Ishikawa (cell line): Measurements from ENCODE around the gene EIF5AL1.
"Not testable (repeated sequence)": the region's sequence is repeated elsewhere in the genome, so short reads cannot be mapped to it uniquely, and the experiment has no call there.

Source experiments
- CEBPB ChIP-seq: IDR thresholded peaks from 2 replicates; pipeline ENCODE4 v1.6.1; 2012
- CREB1 ChIP-seq: IDR thresholded peaks from 2 replicates; pipeline ENCODE4 v1.6.1; 2012; ENCODE audit warnings: low read depth
- EGR1 ChIP-seq: IDR thresholded peaks from 2 replicates; pipeline ENCODE4 v1.6.1; 2012
- EP300 ChIP-seq: IDR thresholded peaks from 2 replicates; pipeline ENCODE4 v1.6.1; 2012; ENCODE audit warnings: borderline replicate concordance
- FOXM1 ChIP-seq: IDR thresholded peaks from 2 replicates; pipeline ENCODE4 v1.6.1; 2012; ENCODE audit warnings: low read depth, borderline replicate concordance
- MAX ChIP-seq: IDR thresholded peaks from 2 replicates; pipeline ENCODE4 v1.6.1; 2012
- NFIC ChIP-seq: IDR thresholded peaks from 2 replicates; pipeline ENCODE4 v1.6.1; 2012
- RAD21 ChIP-seq: IDR thresholded peaks from 2 replicates; pipeline ENCODE4 v1.6.1; 2012; ENCODE audit warnings: low read depth
- TAF1 ChIP-seq: IDR thresholded peaks from 2 replicates; pipeline ENCODE4 v1.6.1; 2012; ENCODE audit warnings: low read depth, mild to moderate bottlenecking
- TCF12 ChIP-seq: IDR thresholded peaks from 2 replicates; pipeline ENCODE4 v1.6.1; 2012; ENCODE audit warnings: low read depth
- TEAD4 ChIP-seq: IDR thresholded peaks from 2 replicates; pipeline ENCODE4 v1.6.1; 2012
- YY1 ChIP-seq: IDR thresholded peaks from 2 replicates; pipeline ENCODE4 v1.6.1; 2012; ENCODE audit warnings: low read depth
- ZBTB7A ChIP-seq: IDR thresholded peaks from 2 replicates; pipeline ENCODE4 v1.6.1; 2012; ENCODE audit warnings: low read depth
- TF ChIP-seq, protein P1 (sequence below): IDR thresholded peaks from 2 replicates; pipeline ENCODE4 v1.6.1; 2012
- TF ChIP-seq, protein P2 (sequence below): IDR thresholded peaks from 2 replicates; pipeline ENCODE4 v1.6.1; 2012; ENCODE audit warnings: low read depth, mild to moderate bottlenecking

The EIF5AL1 gene

GRCh38 chr10:79511891-79512583 lies at the start of gene EIF5AL1:
EIF5AL1 (plus strand) TSS chr10:79512533; CDS start chr10:79512650, 117 bp downstream.
- TF ChIP-seq CEBPB, TAF1, TEAD4: not testable (repeated sequence)

- TF ChIP-seq TAF1 = no peak
- no peak for TF ChIP-seq RAD21
- TF ChIP-seq CEBPB = no peak
- no peak for TF ChIP-seq CREB1
- TF ChIP-seq NFIC = no peak
- TF ChIP-seq MAX = no peak
- TF ChIP-seq, protein P1, sequence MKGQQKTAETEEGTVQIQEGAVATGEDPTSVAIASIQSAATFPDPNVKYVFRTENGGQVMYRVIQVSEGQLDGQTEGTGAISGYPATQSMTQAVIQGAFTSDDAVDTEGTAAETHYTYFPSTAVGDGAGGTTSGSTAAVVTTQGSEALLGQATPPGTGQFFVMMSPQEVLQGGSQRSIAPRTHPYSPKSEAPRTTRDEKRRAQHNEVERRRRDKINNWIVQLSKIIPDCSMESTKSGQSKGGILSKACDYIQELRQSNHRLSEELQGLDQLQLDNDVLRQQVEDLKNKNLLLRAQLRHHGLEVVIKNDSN = no peak
- no peak for TF ChIP-seq YY1
- no peak for TF ChIP-seq EP300
- TF ChIP-seq, protein P2, sequence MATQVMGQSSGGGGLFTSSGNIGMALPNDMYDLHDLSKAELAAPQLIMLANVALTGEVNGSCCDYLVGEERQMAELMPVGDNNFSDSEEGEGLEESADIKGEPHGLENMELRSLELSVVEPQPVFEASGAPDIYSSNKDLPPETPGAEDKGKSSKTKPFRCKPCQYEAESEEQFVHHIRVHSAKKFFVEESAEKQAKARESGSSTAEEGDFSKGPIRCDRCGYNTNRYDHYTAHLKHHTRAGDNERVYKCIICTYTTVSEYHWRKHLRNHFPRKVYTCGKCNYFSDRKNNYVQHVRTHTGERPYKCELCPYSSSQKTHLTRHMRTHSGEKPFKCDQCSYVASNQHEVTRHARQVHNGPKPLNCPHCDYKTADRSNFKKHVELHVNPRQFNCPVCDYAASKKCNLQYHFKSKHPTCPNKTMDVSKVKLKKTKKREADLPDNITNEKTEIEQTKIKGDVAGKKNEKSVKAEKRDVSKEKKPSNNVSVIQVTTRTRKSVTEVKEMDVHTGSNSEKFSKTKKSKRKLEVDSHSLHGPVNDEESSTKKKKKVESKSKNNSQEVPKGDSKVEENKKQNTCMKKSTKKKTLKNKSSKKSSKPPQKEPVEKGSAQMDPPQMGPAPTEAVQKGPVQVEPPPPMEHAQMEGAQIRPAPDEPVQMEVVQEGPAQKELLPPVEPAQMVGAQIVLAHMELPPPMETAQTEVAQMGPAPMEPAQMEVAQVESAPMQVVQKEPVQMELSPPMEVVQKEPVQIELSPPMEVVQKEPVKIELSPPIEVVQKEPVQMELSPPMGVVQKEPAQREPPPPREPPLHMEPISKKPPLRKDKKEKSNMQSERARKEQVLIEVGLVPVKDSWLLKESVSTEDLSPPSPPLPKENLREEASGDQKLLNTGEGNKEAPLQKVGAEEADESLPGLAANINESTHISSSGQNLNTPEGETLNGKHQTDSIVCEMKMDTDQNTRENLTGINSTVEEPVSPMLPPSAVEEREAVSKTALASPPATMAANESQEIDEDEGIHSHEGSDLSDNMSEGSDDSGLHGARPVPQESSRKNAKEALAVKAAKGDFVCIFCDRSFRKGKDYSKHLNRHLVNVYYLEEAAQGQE = no peak
Measured at GRCh38 chr10:79463578-79464496, 48.5 kb upstream of the EIF5AL1 start.

DNA sequence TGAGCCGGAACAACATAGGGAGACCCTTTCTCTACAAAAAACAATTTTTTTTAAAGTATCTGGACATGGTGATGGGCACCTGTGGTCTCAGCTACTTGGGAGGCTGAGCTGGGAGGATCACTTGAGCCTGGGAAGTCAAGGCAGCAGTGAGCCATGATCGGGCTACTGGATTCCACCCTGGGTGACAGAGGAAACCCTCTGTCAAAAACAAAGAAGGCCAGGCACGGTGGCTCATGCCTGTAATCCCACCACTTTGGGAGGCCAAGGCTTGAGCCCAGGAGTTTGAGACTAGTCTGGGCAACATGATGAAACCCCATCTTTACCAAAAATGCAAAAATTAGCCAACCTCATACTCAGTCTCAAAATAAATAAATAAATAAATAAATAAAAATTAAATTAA lies 47.0 kb upstream of the EIF5AL1 start:
- TF ChIP-seq, protein P2 = no peak
- TF ChIP-seq CEBPB (no peak), ZBTB7A (no peak), EP300 (no peak), YY1 (no peak), CREB1 (no peak), TCF12 (no peak), EGR1 (no peak), FOXM1 (no peak)
- TF ChIP-seq, protein P1 = no peak

DNA sequence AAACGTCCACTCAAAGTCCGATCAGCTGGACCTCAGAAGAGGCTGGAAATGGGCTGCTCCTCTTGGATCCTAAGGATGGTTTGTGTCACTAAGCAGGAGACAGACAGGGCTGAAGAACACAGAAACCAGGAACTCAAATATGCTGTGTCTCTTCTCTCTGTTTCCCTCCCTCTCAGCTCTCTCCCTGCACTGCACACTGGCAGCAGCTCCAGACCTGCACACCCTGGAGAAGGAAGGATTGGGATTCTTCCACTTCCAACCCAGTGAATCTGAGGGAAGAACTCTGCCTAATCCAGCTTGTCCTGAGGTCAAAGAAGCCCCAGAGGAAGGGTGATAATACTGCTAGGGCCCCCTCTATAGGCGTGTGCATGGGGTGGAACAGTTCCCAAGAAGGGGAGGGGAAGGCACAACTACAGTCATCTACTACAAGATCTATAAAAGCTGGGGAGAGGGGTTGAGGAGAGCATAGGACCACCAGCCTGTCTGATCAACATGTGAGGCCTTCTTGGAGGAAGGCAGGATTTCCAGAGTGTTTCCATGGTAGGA lies 44.2 kb upstream of the EIF5AL1 start:
- no peak for TF ChIP-seq FOXM1
- no peak for TF ChIP-seq TAF1
- TF ChIP-seq, protein P1 = no peak
- TF ChIP-seq, protein P2 = no peak
- no peak for TF ChIP-seq ZBTB7A
- TF ChIP-seq NFIC = no peak
- no peak for TF ChIP-seq EP300
- no peak for TF ChIP-seq TCF12
- TF ChIP-seq RAD21 = no peak
- no peak for TF ChIP-seq CEBPB
- no peak for TF ChIP-seq EGR1
- TF ChIP-seq CREB1 = no peak
- no peak for TF ChIP-seq TEAD4
- TF ChIP-seq YY1 = no peak
- no peak for TF ChIP-seq MAX
